Calu3 (cell line): ENCODE results near the gene TAAR9. TPM values are rescaled to one million over a fixed set of nuclear protein-coding genes. Genes with fewer than 3 reads are reported as not detected.

Experiments
- BruUV-seq: library from RNA; stranded (reverse); fragments of 400-500 nt; replicated peaks from 2 replicates; lab custom pipeline; 2021; lab: Mats Ljungman, UMichigan
- CTCF ChIA-PET: fragments of 300-600 bp; sonication (Branson Sonifier 250); formaldehyde crosslinking; loops from one replicate; lab custom pipeline; 2022; ENCODE audit warnings: antibody characterized with exemption; lab: Charles Lee
- DNase-seq: peaks from one replicate; pipeline ENCODE4 v3.0.0; 2022
- H3K27ac Mint-ChIP-seq: one replicate; pipeline ENCODE4 v1.8.0; 2022; ENCODE audit warnings: mixed read lengths; ENCODE audit not compliant: unreplicated experiment
- H3K27me3 Mint-ChIP-seq: one replicate; pipeline ENCODE4 v1.8.0; 2022; ENCODE audit warnings: mixed read lengths; ENCODE audit not compliant: unreplicated experiment
- H3K36me3 Mint-ChIP-seq: one replicate; pipeline ENCODE4 v1.8.0; 2022; ENCODE audit warnings: mild to moderate bottlenecking, moderate library complexity, mixed read lengths; ENCODE audit not compliant: insufficient read depth, unreplicated experiment
- H3K4me1 Mint-ChIP-seq: one replicate; pipeline ENCODE4 v1.8.0; 2022; ENCODE audit warnings: mild to moderate bottlenecking, low read depth, mixed read lengths; ENCODE audit not compliant: unreplicated experiment
- H3K4me3 Mint-ChIP-seq: one replicate; pipeline ENCODE4 v1.8.0; 2022; ENCODE audit warnings: mild to moderate bottlenecking, low read depth, moderate library complexity, mixed read lengths; ENCODE audit not compliant: unreplicated experiment
- H3K9me3 Mint-ChIP-seq: one replicate; pipeline ENCODE4 v1.8.0; 2022; ENCODE audit warnings: low read depth, mixed read lengths; ENCODE audit not compliant: unreplicated experiment
- CTCF ChIP-seq: fragments of 200-600 bp; IDR thresholded peaks from one replicate; pipeline ENCODE4 v1.8.0; 2022; ENCODE audit warnings: antibody characterized with exemption; ENCODE audit not compliant: unreplicated experiment
- intact Hi-C: fragments of 100-400 bp; cut with micrococcal nuclease; formaldehyde crosslinking; loops from one replicate; pipeline ENCODE4 v1.10.0; 2022; ENCODE audit not compliant: unreplicated experiment
- total RNA-seq: library from RNA; stranded (reverse); gene quantifications from 2 replicates; pipeline ENCODE4 v1.2.3, GENCODE V29; 2022

TAAR9 gene
- total RNA-seq, 1 experiment from 2014 or later, result not detected

- intact Hi-C loops, result no loop called here
- no TSS peak for BruUV-seq
- H3K4me3 Mint-ChIP-seq, result no peak overlapping the region
- H3K27ac Mint-ChIP-seq, result no peak overlapping the region
- CTCF ChIA-PET, result interaction anchor here (0.7 kb wide), 1 partner anchor 12 kb away, joined by 3 read pairs; no protein-coding TSS in a partner anchor
- H3K27me3 Mint-ChIP-seq, result no peaks in the 10 kb centered on the region
- peaks cover 4% of the 10 kb centered on the region for H3K9me3 Mint-ChIP-seq
- DNase-seq, result no peak
- peaks cover 16% of the 10 kb centered on the region for H3K36me3 Mint-ChIP-seq
- TF ChIP-seq CTCF, result no peak
- peaks cover 18% of the 10 kb centered on the region for H3K4me1 Mint-ChIP-seq
These were observed 41.4 kb upstream of the TAAR9 start for GRCh38 chr6:132496519-132497180.

- H3K27me3 Mint-ChIP-seq, result no peaks in the 10 kb centered on the region
- H3K4me3 Mint-ChIP-seq, result no peak overlapping the region
- no peak for TF ChIP-seq CTCF
- CTCF ChIA-PET, result no interaction called here
- no peak for DNase-seq
- intact Hi-C loops, result no loop called here
- H3K27ac Mint-ChIP-seq, result no peak overlapping the region
- no TSS peak for BruUV-seq
- H3K9me3 Mint-ChIP-seq, result peaks cover 4% of the 10 kb centered on the region
- H3K4me1 Mint-ChIP-seq, result peaks cover 18% of the 10 kb centered on the region
- H3K36me3 Mint-ChIP-seq, result peaks cover 24% of the 10 kb centered on the region
These were observed 39.4 kb upstream of the TAAR9 start for GRCh38 chr6:132498638-132499037.

GRCh38 chr6:132499757-132500156 lies 38.3 kb upstream of the TAAR9 start:
- BruUV-seq, result no TSS peak
- Mint-ChIP-seq H3K9me3 (no peaks in the 10 kb centered on the region), H3K36me3 (peaks cover 24% of the 10 kb centered on the region), H3K27me3 (no peaks in the 10 kb centered on the region), H3K4me1 (peaks cover 19% of the 10 kb centered on the region), H3K27ac (no peak overlapping the region), H3K4me3 (no peak overlapping the region)
- no peak for TF ChIP-seq CTCF
- CTCF ChIA-PET, result no interaction called here
- DNase-seq, result no peak
- intact Hi-C loops, result no loop called here

- Mint-ChIP-seq H3K9me3 (peaks cover 3% of the 10 kb centered on the region), H3K4me3 (no peak overlapping the region), H3K4me1 (peaks cover 37% of the 10 kb centered on the region), H3K27me3 (no peaks in the 10 kb centered on the region), H3K36me3 (peaks cover 25% of the 10 kb centered on the region), H3K27ac (no peak overlapping the region)
- intact Hi-C loops, result no loop called here
- CTCF ChIA-PET, result no interaction called here
- no TSS peak for BruUV-seq
- no peak for TF ChIP-seq CTCF
- no peak for DNase-seq
These were observed 33.3 kb upstream of the TAAR9 start for GRCh38 chr6:132504757-132505156.
